Thyroid gland (tissue), 4 donors: Measurements from ENCODE around the gene SDCCAG8. TPM values are rescaled to one million over a fixed set of nuclear protein-coding genes. Genes with fewer than 3 reads are reported as not detected.
A peak's percentile ranks its signal among the peaks of the same experiment; 100 is the strongest.

Experiments used
- DNase-seq, 2 donors: peaks; one replicate each; pipeline ENCODE4 v3.0.0-alpha.2; 2019
- H3K27ac ChIP-seq, 3 donors: fragments of 200-600 bp; sonication (generic); 1 replicate in 2 of 3; 2 replicates in 1 of 3; pipeline ENCODE4 v1.5.1; 2016 to 2019; ENCODE audit warnings: mild to moderate bottlenecking in 1 of 3, moderate library complexity in 1 of 3
- H3K27me3 ChIP-seq: fragments of 200-600 bp; sonication (generic); one replicate; pipeline ENCODE4 v1.5.1; 2019
- H3K36me3 ChIP-seq, 2 donors: fragments of 200-600 bp; sonication (generic); one replicate each; pipeline ENCODE4 v1.5.1; 2016 to 2019
- H3K4me1 ChIP-seq, 2 donors: fragments of 200-600 bp; sonication (generic); one replicate each; pipeline ENCODE4 v1.5.1; 2017 to 2019
- H3K4me3 ChIP-seq, 3 donors: fragments of 200-600 bp; sonication (generic); replicated peaks in 1 of 3; 1 replicate in 2 of 3; 2 replicates in 1 of 3; pipeline ENCODE4 v1.5.1; 2016; ENCODE audit warnings: mild to moderate bottlenecking in 1 of 3
- H3K9me3 ChIP-seq: fragments of 200-600 bp; sonication (generic); one replicate; pipeline ENCODE4 v1.5.1; 2017
- CTCF ChIP-seq, 6 experiments: fragments of 200-600 bp in 3 of 6; fragments of 450-650 bp in 3 of 6; sonication (generic) in 3 of 6; IDR thresholded peaks; one replicate each; pipeline ENCODE4 v1.5.1; 2016 to 2019; ENCODE audit warnings: antibody characterized with exemption in 6 of 6, mild to moderate bottlenecking in 2 of 6, inconsistent platforms in 1 of 6, moderate library complexity in 1 of 6
- POLR2A ChIP-seq, 2 donors: fragments of 450-650 bp; IDR thresholded peaks; one replicate each; pipeline ENCODE4 v1.6.1; 2017; ENCODE audit warnings: antibody characterized with exemption in 2 of 2, mild to moderate bottlenecking in 2 of 2, moderate library complexity in 1 of 2
- WGBS, 2 donors: methylation state at CpG; one replicate each; pipeline ENCODE4 v1.1.5; 2017; 5-methylcytosine and 5-hydroxymethylcytosine counted together
- intact Hi-C: fragments of 100-400 bp; cut with DNase I; formaldehyde crosslinking; loops from one replicate; pipeline ENCODE4 v1.15.1; 2023
- total RNA-seq, 4 donors: library from RNA; depleted of rRNA; stranded (reverse); fragments of >200 nt; gene quantifications; one replicate each; pipeline ENCODE4 v1.2.3, GENCODE V29; 2016

SDCCAG8 gene
- total RNA-seq, 4 donors from 2014 or later = 105 to 193 (median 115) TPM

GRCh38 chr1:243471026-243471685, 215.3 kb downstream of the SDCCAG8 start:
- TF ChIP-seq CTCF (IDR thresholded peaks at IDR 0.05) (no peak), POLR2A (IDR thresholded peaks at IDR 0.05) (no peak)
- Histone ChIP-seq H3K27ac (no peak overlapping the region), H3K27me3 (no peaks in the 10 kb centered on the region), H3K4me3 (no peak overlapping the region), H3K4me1 (peaks cover 0 to 6% of the 10 kb centered on the region in 2 donors), H3K9me3 (no peaks in the 10 kb centered on the region), H3K36me3 (no peaks in the 10 kb centered on the region)
- no peak for DNase-seq
- intact Hi-C loops = no loop called here
- 87 to 90% methylated on average over 17 of the region's 17 CpGs for WGBS, 2 donors

- DNase-seq = no peak
- Histone ChIP-seq H3K4me3 (no peak overlapping the region), H3K27ac (no peak overlapping the region), H3K36me3 (no peaks in the 10 kb centered on the region), H3K27me3 (no peaks in the 10 kb centered on the region), H3K9me3 (no peaks in the 10 kb centered on the region), H3K4me1 (peaks cover 0 to 6% of the 10 kb centered on the region in 2 donors)
- no peak for TF ChIP-seq POLR2A (IDR thresholded peaks at IDR 0.05)
- intact Hi-C loops = no loop called here
- WGBS, 2 donors = 75 to 85% methylated on average over 3 of the region's 3 CpGs
Measured at GRCh38 chr1:243471754-243472745, 216.2 kb downstream of the SDCCAG8 start.

DNA sequence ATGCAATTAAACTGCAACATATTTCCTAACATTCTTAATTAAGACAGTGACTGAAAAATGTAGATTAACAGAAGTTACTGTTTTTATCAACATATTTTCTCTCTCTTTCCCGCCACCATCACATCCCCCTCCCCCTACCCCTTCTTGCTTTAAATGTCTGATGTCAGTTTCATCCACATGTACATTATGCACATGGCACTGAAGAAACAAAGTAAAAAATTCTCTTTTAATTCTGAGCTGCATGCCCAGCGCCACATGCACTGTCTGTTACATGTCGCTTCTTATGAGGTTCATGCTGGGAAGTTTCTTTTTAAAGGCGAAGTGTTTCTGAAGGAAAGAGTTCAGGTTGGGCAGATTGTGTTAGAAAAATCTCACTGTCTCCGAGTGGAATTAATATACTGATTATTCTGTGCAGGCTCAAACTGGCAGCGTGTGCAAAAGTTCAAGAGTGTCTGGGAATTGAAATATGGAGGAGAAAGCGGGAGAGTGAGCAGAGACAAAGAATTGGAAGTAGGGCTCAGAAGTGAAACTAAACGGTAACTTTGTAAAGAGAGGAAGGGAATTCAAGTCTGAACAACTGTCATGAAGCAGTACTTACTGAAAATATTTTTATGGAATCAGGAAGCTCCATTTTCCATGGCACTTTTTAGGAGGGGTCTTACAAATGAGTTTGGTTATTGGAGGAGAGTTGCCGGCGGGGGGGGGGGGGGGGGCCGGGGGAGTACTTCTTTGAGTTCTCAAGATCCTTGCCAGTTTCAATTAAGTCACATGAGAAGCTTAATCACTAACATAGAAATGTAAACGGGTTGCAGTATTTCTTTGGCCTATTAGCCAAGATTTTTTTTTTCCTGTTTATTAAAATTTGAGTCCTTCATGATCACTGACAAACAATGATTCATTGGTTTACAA, 217.6 kb downstream of the SDCCAG8 start:
- Histone ChIP-seq H3K4me3 (no peak overlapping the region), H3K9me3 (no peaks in the 10 kb centered on the region), H3K27ac (peak overlapping the region in 1 of 3 donors; percentile 23), H3K4me1 (peaks cover 0 to 6% of the 10 kb centered on the region in 2 donors), H3K27me3 (no peaks in the 10 kb centered on the region), H3K36me3 (no peaks in the 10 kb centered on the region)
- WGBS, 2 donors = 47 to 51% methylated on average over 12 of the region's 12 CpGs
- intact Hi-C loops = no loop called here
- DNase-seq = no peak
- TF ChIP-seq POLR2A (IDR thresholded peaks at IDR 0.05) = no peak
- no peak for TF ChIP-seq CTCF (IDR thresholded peaks at IDR 0.05)

- 85 to 91% methylated on average over 33 to 53 of the region's 55 CpGs for WGBS, 2 donors
- intact Hi-C loops = no loop called here
- Histone ChIP-seq H3K4me3 (no peak overlapping the region), H3K36me3 (no peaks in the 10 kb centered on the region), H3K27me3 (no peaks in the 10 kb centered on the region), H3K9me3 (no peaks in the 10 kb centered on the region), H3K4me1 (peaks cover 0 to 6% of the 10 kb centered on the region in 2 donors), H3K27ac (no peak overlapping the region)
- no peak for DNase-seq
- TF ChIP-seq CTCF (IDR thresholded peaks at IDR 0.05) (no peak), POLR2A (IDR thresholded peaks at IDR 0.05) (no peak)
Measured at GRCh38 chr1:243474136-243474881, 218.5 kb downstream of the SDCCAG8 start.
